Coronary artery (tissue), 2 donors: ENCODE results near the gene P3H4.
"Not testable (repeated sequence)": the region's sequence is repeated elsewhere in the genome, so short reads cannot be mapped to it uniquely, and the experiment has no call there.

ENCODE experiments used
- DNase-seq: peaks from one replicate; pipeline ENCODE4 v3.0.0-alpha.2; 2017; ENCODE audit warnings: low spot score
- H3K27ac ChIP-seq, 2 donors: fragments of 200-600 bp; sonication (generic); one replicate each; pipeline ENCODE4 v1.5.1; 2016 to 2019
- H3K4me3 ChIP-seq: fragments of 200-600 bp; sonication (generic); 2 replicates; pipeline ENCODE4 v1.5.1; 2016; ENCODE audit warnings: mild to moderate bottlenecking, moderate library complexity
- CTCF ChIP-seq: fragments of 200-600 bp; sonication (generic); IDR thresholded peaks from one replicate; pipeline ENCODE4 v1.5.1; 2019; ENCODE audit warnings: antibody characterized with exemption

Gene P3H4

GRCh38 chr17:41837761-41838538 lies 26.2 kb upstream of the P3H4 start, which contains the start of gene KLHL10:
Gene KLHL10 (plus strand): TSS chr17:41837825. CDS start chr17:41837933, 108 bp downstream.
- Histone ChIP-seq H3K4me3 (peak within 1 kb of the TSS; percentile 93), H3K27ac (peak within 1 kb of the TSS; percentile 78 to 88)
- no peak for TF ChIP-seq CTCF
- DNase-seq = no peak

- no peak for TF ChIP-seq CTCF
- Histone ChIP-seq H3K4me3 (peak overlapping the region; percentile 93), H3K27ac (peak overlapping the region; percentile 78 to 88)
- DNase-seq = no peak
Observed at GRCh38 chr17:41836550-41837196, 24.9 kb upstream of the P3H4 start.

- DNase-seq = no peak
- H3K27ac ChIP-seq = peak within 1 kb of the TSS; percentile 78 to 88
- no peak for TF ChIP-seq CTCF
- peak within 1 kb of the TSS; percentile 93 for H3K4me3 ChIP-seq
Observed at GRCh38 chr17:41835800-41836549, 24.2 kb upstream of the P3H4 start, which contains the start of gene NT5C3B. Gene NT5C3B (minus strand): TSS chr17:41836232. CDS start chr17:41836193, 39 bp downstream.

- Histone ChIP-seq H3K27ac (peak overlapping the region; percentile 78 to 88), H3K4me3 (peak overlapping the region; percentile 93)
- TF ChIP-seq CTCF = no peak
- DNase-seq = no peak
Observed at GRCh38 chr17:41835214-41835799, 23.6 kb upstream of the P3H4 start.

- DNase-seq, H3K4me3 ChIP-seq, H3K27ac ChIP-seq: not testable (repeated sequence)
Observed at GRCh38 chr17:41829961-41830360, 18.2 kb upstream of the P3H4 start.

GRCh38 chr17:41825175-41825845 lies 13.6 kb upstream of the P3H4 start:
- H3K27ac ChIP-seq = no peak overlapping the region
- no peak for TF ChIP-seq CTCF
- H3K4me3 ChIP-seq = no peak overlapping the region
- no peak for DNase-seq
